Central memory CD4-positive, alpha-beta T cell (primary cell): ENCODE data around the gene CCDC74A.
"Not testable (repeated sequence)": the region's sequence is repeated elsewhere in the genome, so short reads cannot be mapped to it uniquely, and the experiment has no call there.

ENCODE experiments used
- DNase-seq: peaks from one replicate; pipeline ENCODE4 v3.0.0; 2022

The CCDC74A gene

DNA sequence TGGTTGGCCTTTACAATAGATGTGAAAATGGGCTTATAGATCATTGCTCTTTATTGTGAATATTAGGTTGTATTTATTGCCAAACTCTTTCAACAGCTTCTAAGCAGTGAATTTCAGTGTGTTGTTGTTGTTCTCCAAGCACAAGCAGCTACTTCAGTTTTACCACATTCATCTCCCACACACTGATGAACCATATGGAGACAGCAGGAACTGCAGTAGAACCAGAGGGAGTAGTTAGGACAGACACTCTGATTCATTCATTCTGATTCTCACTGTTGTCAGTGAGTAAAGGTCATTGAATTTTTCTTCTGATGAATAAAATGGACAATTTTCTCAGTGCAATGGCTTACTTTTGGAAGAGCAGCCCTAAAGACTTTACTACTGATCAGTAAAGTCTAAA lies 40.2 kb downstream of the CCDC74A start:
- DNase-seq: no peak

DNA sequence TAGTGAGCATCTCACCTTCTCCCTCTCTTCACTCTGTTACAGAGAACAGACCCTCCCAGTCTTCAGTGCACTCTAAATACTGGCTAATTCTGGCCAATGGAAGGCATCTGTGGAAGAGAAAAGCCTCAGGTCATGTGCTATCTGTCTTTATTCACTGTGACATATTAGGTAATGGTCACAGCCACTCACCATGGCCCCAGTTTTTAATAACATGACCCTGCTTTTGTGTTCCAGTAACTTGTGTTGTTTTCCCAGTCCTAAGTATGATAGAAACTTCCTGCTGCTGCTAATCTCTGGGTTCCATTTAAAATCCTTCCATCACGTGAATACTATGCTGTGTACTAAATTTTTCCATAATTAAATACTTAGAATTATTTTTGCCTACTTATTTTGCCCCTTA lies 40.7 kb downstream of the CCDC74A start:
- not testable (repeated sequence) for DNase-seq

DNA sequence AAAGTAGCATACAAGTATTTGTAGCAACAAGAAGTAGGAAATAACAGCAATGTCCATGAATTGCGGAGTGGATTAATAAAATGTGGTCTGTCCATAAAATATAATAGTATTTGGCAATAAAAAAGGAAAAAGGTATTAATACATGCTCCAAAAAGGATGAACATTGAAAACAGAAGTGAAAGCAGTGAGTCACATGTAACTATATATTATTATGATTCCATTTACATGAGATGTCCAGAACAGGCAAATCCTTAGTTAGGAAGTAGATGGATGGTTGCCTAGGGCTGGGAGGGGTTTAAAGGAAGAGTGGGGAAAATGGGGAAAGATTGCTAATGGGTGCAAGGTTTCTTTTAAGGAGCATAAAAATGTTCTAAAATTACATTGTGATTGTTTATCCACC lies 44.5 kb downstream of the CCDC74A start:
- DNase-seq: no peak

DNA sequence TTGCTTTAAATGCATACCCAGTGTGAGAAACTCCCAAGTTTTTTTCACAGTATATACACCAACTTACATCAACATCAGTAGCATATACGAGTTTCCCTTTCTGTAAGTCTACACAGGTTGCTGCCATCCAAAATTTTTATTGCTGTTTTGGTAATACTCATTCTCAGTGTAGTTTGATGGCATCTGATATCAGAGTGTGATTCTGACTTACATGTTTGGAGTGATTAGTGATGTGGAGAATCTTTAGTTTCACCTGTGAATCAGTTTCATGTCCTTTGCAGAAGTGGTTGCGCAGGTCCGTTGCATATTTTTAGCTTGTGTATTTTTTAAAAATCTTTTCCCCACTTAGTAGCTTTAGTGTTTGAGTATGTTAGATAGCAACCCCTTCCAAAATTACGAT lies 50.1 kb downstream of the CCDC74A start:
- DNase-seq: no peak

DNA sequence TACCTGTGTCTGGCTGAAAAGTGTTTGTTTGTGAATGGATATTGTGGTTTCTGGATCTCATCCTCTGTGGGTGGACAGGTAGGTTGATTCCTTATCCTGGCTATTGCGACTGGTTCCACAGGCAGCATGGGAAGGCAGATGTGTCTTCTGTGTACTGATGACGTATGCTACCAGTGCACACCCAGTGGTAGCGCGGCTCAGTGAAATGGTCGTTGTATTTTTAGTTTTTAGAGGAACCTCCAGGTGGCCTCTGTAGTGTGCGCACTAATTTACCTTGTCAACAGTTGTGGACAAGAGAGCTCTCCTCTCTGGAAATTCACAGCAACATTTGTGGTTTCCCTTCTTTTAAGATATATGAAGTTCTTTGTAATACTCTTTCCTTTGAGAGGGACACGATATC lies 52.5 kb downstream of the CCDC74A start:
- no peak for DNase-seq
